ENCODE data around the gene RBM34.

- TF ChIP-seq CTCF (conservative IDR thresholded peaks at IDR 0.05) (no peak), ZFX (IDR thresholded peaks at IDR 0.05) (no peak)
Observed at GRCh38 chr1:235190431-235190830, 29.4 kb upstream of the RBM34 start.

All from C4-2B (cell line).